H1 (cell line): ENCODE measurements around the gene MRPL36. TPM values are rescaled to one million over a fixed set of nuclear protein-coding genes. Genes with fewer than 3 reads are reported as not detected.

Experiments used
- CTCF ChIA-PET: fragments of 300-600 bp; sonication (Branson Sonifier 250); formaldehyde crosslinking; loops from one replicate; lab custom pipeline; 2021; ENCODE audit not compliant: partially characterized antibody; lab: Charles Lee
- POLR2A ChIA-PET: fragments of 300-600 bp; sonication (Branson Sonifier 250); formaldehyde crosslinking; loops from one replicate; lab custom pipeline; 2021; ENCODE audit warnings: inconsistent platforms; ENCODE audit not compliant: partially characterized antibody; lab: Charles Lee
- DNase-seq, 2 experiments: peaks; one replicate each; pipeline versions ENCODE4 v3.0.0 to v3.0.0-alpha.2; 2010 to 2022; ENCODE audit warnings: low spot score in 2 of 2, low read depth in 1 of 2, mixed read lengths in 1 of 2
- FAIRE-seq: peaks from 2 replicates; lab custom pipeline; 2011; peaks lifted over from hg19 to GRCh38; lab: Jason Lieb, UNC
- H2AFZ ChIP-seq: 2 replicates; pipeline ENCODE4 v1.8.1; 2012; ENCODE audit warnings: low read length, inconsistent platforms
- H2AK5ac ChIP-seq: 2 replicates; pipeline ENCODE4 v1.6.1; 2013; ENCODE audit warnings: low read depth, low read length
- H2BK120ac ChIP-seq: replicated peaks from 2 replicates; pipeline ENCODE3; 2013; ENCODE audit warnings: low read depth, low read length, inconsistent platforms
- H2BK12ac ChIP-seq: 2 replicates; pipeline ENCODE4 v1.6.1; 2013; ENCODE audit warnings: low read depth, low read length
- H2BK15ac ChIP-seq: 2 replicates; pipeline ENCODE4 v1.6.1; 2013; ENCODE audit warnings: low read length
- H2BK20ac ChIP-seq: 2 replicates; pipeline ENCODE4 v1.6.1; 2013; ENCODE audit warnings: low read length
- H2BK5ac ChIP-seq: 2 replicates; pipeline ENCODE4 v1.6.1; 2013; ENCODE audit warnings: low read depth, low read length
- H3K14ac ChIP-seq: 2 replicates; pipeline ENCODE4 v1.6.1; 2013; ENCODE audit warnings: inconsistent platforms; ENCODE audit not compliant: insufficient read length
- H3K18ac ChIP-seq: 2 replicates; pipeline ENCODE4 v1.6.1; 2013; ENCODE audit warnings: low read length; ENCODE audit errors: extremely low read depth
- H3K23ac ChIP-seq: 2 replicates; pipeline ENCODE4 v1.6.1; 2013; ENCODE audit warnings: inconsistent platforms; ENCODE audit not compliant: insufficient read length
- H3K23me2 ChIP-seq: 2 replicates; pipeline ENCODE4 v1.6.1; 2013; ENCODE audit warnings: low read depth, low read length
- H3K27ac ChIP-seq: 2 replicates; pipeline ENCODE4 v1.6.1; 2011; ENCODE audit warnings: low read depth, low read length, inconsistent platforms
- H3K27me3 ChIP-seq, 4 experiments: replicated peaks in 1 of 4; 1 replicate in 1 of 4; 2 replicates in 3 of 4; pipeline versions ENCODE4 v1.6.1 to v1.8.1; 2011 to 2013; ENCODE audit warnings: low read length in 3 of 4, mild to moderate bottlenecking in 3 of 4, inconsistent platforms in 2 of 4, mixed read lengths in 2 of 4, moderate library complexity in 1 of 4; ENCODE audit not compliant: control insufficient read depth in 3 of 4, insufficient read depth in 3 of 4; ENCODE audit errors: extremely low read depth in 1 of 4
- H3K36me3 ChIP-seq, 4 experiments: 2 replicates each; pipeline versions ENCODE4 v1.6.1 to v1.8.1; 2011 to 2013; ENCODE audit warnings: mild to moderate bottlenecking in 4 of 4, low read length in 3 of 4, moderate library complexity in 2 of 4, control low read depth in 1 of 4, inconsistent platforms in 1 of 4; ENCODE audit not compliant: insufficient read depth in 4 of 4, control insufficient read depth in 2 of 4
- H3K4ac ChIP-seq: replicated peaks from 2 replicates; pipeline ENCODE3; 2013; ENCODE audit warnings: low read length, low read depth, mixed read lengths, inconsistent platforms; ENCODE audit not compliant: insufficient read length
- H3K4me1 ChIP-seq, 4 experiments: replicated peaks in 1 of 4; 1 replicate in 1 of 4; 2 replicates in 3 of 4; pipeline versions ENCODE4 v1.6.1 to v1.8.1; 2011 to 2013; ENCODE audit warnings: low read length in 3 of 4, inconsistent platforms in 2 of 4, mixed read lengths in 1 of 4; ENCODE audit not compliant: insufficient read depth in 4 of 4, control insufficient read depth in 3 of 4
- H3K4me2 ChIP-seq, 2 experiments: 2 replicates each; pipeline versions ENCODE4 v1.6.1 to v1.8.1; 2011 to 2013; ENCODE audit warnings: low read depth in 2 of 2, low read length in 2 of 2, control low read depth in 1 of 2, inconsistent platforms in 1 of 2, mild to moderate bottlenecking in 1 of 2; ENCODE audit not compliant: insufficient read depth in 1 of 2
- H3K4me3 ChIP-seq, 4 experiments: fragments of 200-600, 300-600 bp in 1 of 4; sonication (generic), shearing (Covaris generic), sonication (Bioruptor Twin) in 1 of 4; 2 replicates each; pipeline versions ENCODE4 v1.5.1 to v1.8.1; 2011 to 2016; ENCODE audit warnings: low read length in 4 of 4, low read depth in 3 of 4, control low read depth in 2 of 4, inconsistent platforms in 2 of 4, mild to moderate bottlenecking in 2 of 4, mixed read lengths in 1 of 4, moderate library complexity in 1 of 4; ENCODE audit not compliant: insufficient read depth in 2 of 4; ENCODE audit errors: extremely low read depth in 1 of 4
- H3K56ac ChIP-seq: replicated peaks from 2 replicates; pipeline ENCODE3; 2013; ENCODE audit warnings: low read depth, mild to moderate bottlenecking, mixed read lengths, low read length, inconsistent platforms; ENCODE audit not compliant: insufficient read length
- H3K79me1 ChIP-seq: 2 replicates; pipeline ENCODE4 v1.6.1; 2013; ENCODE audit warnings: low read depth, low read length, control low read depth
- H3K79me2 ChIP-seq, 2 experiments: 2 replicates each; pipeline versions ENCODE4 v1.6.1 to v1.8.1; 2012 to 2013; ENCODE audit warnings: low read length in 2 of 2, mild to moderate bottlenecking in 2 of 2, inconsistent platforms in 1 of 2; ENCODE audit not compliant: insufficient read depth in 2 of 2, control insufficient read depth in 1 of 2
- H3K9ac ChIP-seq, 4 experiments: replicated peaks in 1 of 4; 1 replicate in 1 of 4; 2 replicates in 3 of 4; pipeline versions ENCODE4 v1.6.1 to v1.8.1; 2011 to 2013; ENCODE audit warnings: low read depth in 3 of 4, low read length in 3 of 4, control low read depth in 2 of 4, mild to moderate bottlenecking in 2 of 4, moderate library complexity in 2 of 4, inconsistent platforms in 1 of 4; ENCODE audit errors: extremely low read depth in 1 of 4
- H3K9me3 ChIP-seq, 2 experiments: 2 replicates each; pipeline versions ENCODE4 v1.6.1 to v1.8.1; 2012 to 2013; ENCODE audit warnings: mild to moderate bottlenecking in 2 of 2, moderate library complexity in 2 of 2, control low read depth in 1 of 2, inconsistent platforms in 1 of 2, low read depth in 1 of 2, low read length in 1 of 2, mixed read lengths in 1 of 2; ENCODE audit not compliant: insufficient read depth in 2 of 2
- H4K20me1 ChIP-seq, 2 experiments: replicated peaks in 1 of 2; 2 replicates each; pipeline versions ENCODE3 to v1.8.1; 2011 to 2013; ENCODE audit warnings: inconsistent platforms in 2 of 2, low read length in 2 of 2, mild to moderate bottlenecking in 1 of 2; ENCODE audit not compliant: insufficient read depth in 2 of 2, control insufficient read depth in 1 of 2
- H4K5ac ChIP-seq: 2 replicates; pipeline ENCODE4 v1.6.1; 2013; ENCODE audit warnings: low read length, low read depth, mixed read lengths, inconsistent platforms; ENCODE audit not compliant: insufficient read length
- H4K8ac ChIP-seq: 2 replicates; pipeline ENCODE4 v1.8.0; 2013; ENCODE audit warnings: mild to moderate bottlenecking, moderate library complexity, low read length, inconsistent platforms; ENCODE audit not compliant: insufficient read depth; ENCODE audit errors: extremely low read depth
- H4K91ac ChIP-seq: replicated peaks from 2 replicates; pipeline ENCODE3; 2013; ENCODE audit warnings: low read length, mixed read lengths, inconsistent platforms; ENCODE audit not compliant: insufficient read length
- SP2 ChIP-seq: IDR thresholded peaks from 2 replicates; pipeline ENCODE4 v1.6.1; 2012; ENCODE audit warnings: mild to moderate bottlenecking, low read length, inconsistent platforms
- WGBS, 2 experiments: shearing (Covaris generic) in 1 of 2; methylation state at CpG; one replicate each; pipeline versions ENCODE4 v1.1.6 to v1.1.7; 2013 to 2015; ENCODE audit warnings: low lambda C conversion rate in 2 of 2, mixed read lengths in 2 of 2, inconsistent platforms in 1 of 2, low coverage in 1 of 2, missing lambda C conversion rate in 1 of 2; ENCODE audit not compliant: insufficient replicate concordance in 2 of 2, insufficient coverage in 1 of 2, insufficient read length in 1 of 2; ENCODE audit errors: extremely low coverage in 1 of 2, missing lambda C conversion rate in 1 of 2; 5-methylcytosine and 5-hydroxymethylcytosine counted together
- polyA plus RNA-seq, 7 experiments: library from polyadenylated mRNA; depleted of rRNA in 3 of 7; stranded (reverse) in 5 of 7; unstranded in 2 of 7; fragments of >200 nt in 5 of 7; fragments of 200-250 nt in 2 of 7; gene quantifications; 1 replicate in 5 of 7; 2 replicates in 1 of 7; 4 replicates in 1 of 7; pipeline versions ENCODE4 v1.2.1 to v1.2.3, GENCODE V29; 2011 to 2013; ENCODE audit warnings: missing spikeins in 2 of 7, mixed read lengths in 2 of 7
- total RNA-seq: library from RNA; stranded (reverse); fragmentation: NEBNext Ultra II Directional; extraction: Animal tissue kit (Norgen Biotek cat#: 25700); gene quantifications from 2 replicates; pipeline ENCODE4 v1.2.1, GENCODE V29; 2021

MRPL36 gene
- total and polyA plus RNA-seq, 2 of the 8 experiments (the other 6 are each of a cell fraction or from before 2014, with no cell fraction given): 56.3 to 81.5 TPM

DNA sequence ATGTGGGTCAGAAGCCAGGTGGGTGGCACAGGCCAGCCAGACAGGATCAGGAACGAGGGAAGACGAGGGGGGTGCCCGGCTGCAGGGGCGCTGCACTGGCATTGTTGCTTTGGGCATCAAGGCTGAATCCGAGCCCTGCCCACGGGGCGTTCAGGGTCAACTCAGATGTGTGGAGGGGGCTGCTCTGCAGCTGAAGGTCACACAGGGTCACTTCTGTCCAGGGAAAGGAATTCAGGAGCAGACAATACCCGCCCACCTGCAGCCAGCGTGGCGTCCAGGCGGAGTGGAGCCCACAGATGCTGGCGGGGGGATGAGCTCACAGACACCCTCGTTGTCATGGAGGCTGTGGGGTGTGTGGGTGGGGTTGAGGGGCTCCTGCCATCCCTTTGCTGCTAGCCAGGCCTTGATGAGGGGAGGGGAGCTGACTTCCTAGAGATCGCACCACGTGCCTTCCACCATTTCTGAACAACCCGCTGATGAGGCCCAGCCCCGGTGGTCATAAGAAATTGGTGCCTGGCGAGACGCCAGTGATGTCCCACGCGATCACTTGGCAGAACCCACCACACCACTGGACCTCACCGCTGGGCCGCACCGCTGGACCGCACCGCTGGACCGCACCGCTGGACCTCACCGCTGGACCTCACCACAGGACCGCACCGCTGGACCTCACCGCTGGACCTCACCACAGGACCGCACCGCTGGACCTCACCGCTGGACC is 31.2 kb downstream of the MRPL36 start:
- no peaks in the 10 kb centered on the region for H4K20me1 ChIP-seq
- DNase-seq (no peak), FAIRE-seq (no peak)
- no peaks in the 10 kb centered on the region for H3K79me2 ChIP-seq
- no peak overlapping the region for H2BK5ac ChIP-seq
- no peaks in the 10 kb centered on the region for H3K36me3 ChIP-seq
- H2BK15ac ChIP-seq: no peak overlapping the region
- no peaks in the 10 kb centered on the region; a peak in 1 of 7 replicates for H3K27me3 ChIP-seq
- no peak overlapping the region for H3K14ac ChIP-seq
- no peaks in the 10 kb centered on the region for H3K9me3 ChIP-seq
- no peak overlapping the region for H3K56ac ChIP-seq
- H3K18ac ChIP-seq: no peak overlapping the region
- POLR2A ChIA-PET: interaction anchor here (1.6 kb wide), 1 partner anchor 34 kb away, joined by 3 read pairs; no protein-coding TSS in a partner anchor
- H4K5ac ChIP-seq: no peak overlapping the region
- 94% methylated on average over 27 of the region's 35 CpGs; no CpG with 5 or more reads in 1 of the 2 experiments for WGBS, 2 experiments
- H2AK5ac ChIP-seq: no peak overlapping the region
- no peak overlapping the region for H3K23ac ChIP-seq
- no peak overlapping the region; the same call in 1 of the 2 replicates for H4K8ac ChIP-seq
- no peak overlapping the region for H3K4me3 ChIP-seq
- no peaks in the 10 kb centered on the region for H3K79me1 ChIP-seq
- H3K4me1 ChIP-seq: no peaks in the 10 kb centered on the region; a peak in 3 of 7 replicates
- H2BK20ac ChIP-seq: no peak overlapping the region
- H3K23me2 ChIP-seq: no peaks in the 10 kb centered on the region
- H4K91ac ChIP-seq: no peak overlapping the region
- no peak overlapping the region for H2AFZ ChIP-seq
- H3K9ac ChIP-seq: no peak overlapping the region
- CTCF ChIA-PET: interaction anchor here (0.6 to 1.7 kb wide), 2 partner anchors 18 to 480 kb away, joined by 3 read pairs; no protein-coding TSS in a partner anchor
- H2BK120ac ChIP-seq: no peak overlapping the region
- H3K4ac ChIP-seq: no peak overlapping the region
- no peak overlapping the region for H3K27ac ChIP-seq
- TF ChIP-seq SP2: no peak
- H3K4me2 ChIP-seq: no peak overlapping the region
- no peak overlapping the region for H2BK12ac ChIP-seq
